ENCODE data around the gene RPS27.

The RPS27 gene

GRCh38 chr1:153958111-153958960, 32.2 kb upstream of the RPS27 start, which contains the start of gene CRTC2:
CRTC2 (minus strand) TSS chr1:153958612; CDS start chr1:153958497, 115 bp downstream.
- peak; percentile 97 for DNase-seq (ENCODE audit: low spot score)
- no peak within 1 kb of the TSS for H2AK5ac ChIP-seq (ENCODE audit: low read depth, low read length)
- no peaks in the 10 kb centered on the region for H3K27me3 ChIP-seq (ENCODE audit: control insufficient read depth in 3 of 3, insufficient read depth in 3 of 3, low read depth in 1 of 3, low read length in 3 of 3)
- H2BK12ac ChIP-seq (ENCODE audit: low read length), result no peak within 1 kb of the TSS
- H2AFZ ChIP-seq (ENCODE audit: low read length), result peak within 1 kb of the TSS; percentile 90
- H2BK120ac ChIP-seq (ENCODE audit: low read depth, low read length), result no peak within 1 kb of the TSS
- no peak within 1 kb of the TSS for H2BK15ac ChIP-seq (ENCODE audit: low read length)
- H3K14ac ChIP-seq (ENCODE audit: low read length), result peak within 1 kb of the TSS; percentile 72
- peak within 1 kb of the TSS; percentile 88 to 97 for H3K4me3 ChIP-seq (ENCODE audit: low read length in 2 of 2)
- peaks cover 21 to 25% of the 10 kb centered on the region in 2 donors for H3K4me1 ChIP-seq (ENCODE audit: control insufficient read depth in 2 of 2, insufficient read depth in 1 of 2, low read depth in 1 of 2, low read length in 2 of 2)
- H3K36me3 ChIP-seq (replicated peaks in 1 of 2; ENCODE audit: control insufficient read depth in 2 of 2, insufficient read depth in 2 of 2, low read length in 2 of 2), result peaks cover 20 to 51% of the 10 kb centered on the region in 2 donors
- peak within 1 kb of the TSS; percentile 94 for H3K9ac ChIP-seq (ENCODE audit: low read depth, low read length, poor library complexity)
- no CpG with 5 or more reads among the region's 75 CpGs for WGBS, 2 donors (ENCODE audit: extremely low coverage in 2 of 2, insufficient read length in 2 of 2, insufficient replicate concordance in 1 of 2)
- peak within 1 kb of the TSS; percentile 56 for H3K4me2 ChIP-seq (ENCODE audit: insufficient read depth, low read length, poor library complexity, severe bottlenecking)
- H3K23ac ChIP-seq (ENCODE audit: low read depth, low read length, poor library complexity), result peak within 1 kb of the TSS; percentile 95
- H4K8ac ChIP-seq (ENCODE audit: low read depth, low read length), result no peak within 1 kb of the TSS
- H3K4ac ChIP-seq (ENCODE audit: low read length), result no peak within 1 kb of the TSS
- no peaks in the 10 kb centered on the region for H3K9me3 ChIP-seq (replicated peaks in 1 of 2; ENCODE audit: control insufficient read depth in 2 of 2, insufficient read depth in 1 of 2, low read depth in 1 of 2, low read length in 2 of 2)
- H3K27ac ChIP-seq (replicated peaks; ENCODE audit: low read length), result peak within 1 kb of the TSS; percentile 88
- peak within 1 kb of the TSS; percentile 97 for H3K18ac ChIP-seq (ENCODE audit: low read length)
- no peak within 1 kb of the TSS for H4K91ac ChIP-seq (ENCODE audit: low read depth, low read length, poor library complexity)
- peak within 1 kb of the TSS; percentile 43 for H2BK5ac ChIP-seq (ENCODE audit: low read length)
- peaks cover 18% of the 10 kb centered on the region for H3K79me1 ChIP-seq (ENCODE audit: low read depth, low read length)

GRCh38 chr1:153958961-153959260, 31.7 kb upstream of the RPS27 start:
- WGBS, 2 donors (ENCODE audit: extremely low coverage in 2 of 2, insufficient read length in 2 of 2, insufficient replicate concordance in 1 of 2), result no CpG with 5 or more reads among the region's 4 CpGs
- DNase-seq (ENCODE audit: low spot score), result no peak
- peak overlapping the region in 1 of 2 donors; percentile 4 for H3K4me3 ChIP-seq (ENCODE audit: low read length in 2 of 2)

GRCh38 chr1:153959454-153959853, 31.1 kb upstream of the RPS27 start:
- H2AFZ ChIP-seq (ENCODE audit: low read length), result no peak overlapping the region
- H3K4me3 ChIP-seq (ENCODE audit: low read length in 2 of 2), result no peak overlapping the region
- no peak overlapping the region for H4K8ac ChIP-seq (ENCODE audit: low read depth, low read length)
- no peak overlapping the region for H2BK12ac ChIP-seq (ENCODE audit: low read length)
- H3K4ac ChIP-seq (ENCODE audit: low read length), result no peak overlapping the region
- no peak overlapping the region for H4K91ac ChIP-seq (ENCODE audit: low read depth, low read length, poor library complexity)
- H3K36me3 ChIP-seq (replicated peaks in 1 of 2; ENCODE audit: control insufficient read depth in 2 of 2, insufficient read depth in 2 of 2, low read length in 2 of 2), result peaks cover 20 to 39% of the 10 kb centered on the region in 2 donors
- H3K23ac ChIP-seq (ENCODE audit: low read depth, low read length, poor library complexity), result no peak overlapping the region
- no peak overlapping the region for H2AK5ac ChIP-seq (ENCODE audit: low read depth, low read length)
- H3K27me3 ChIP-seq (ENCODE audit: control insufficient read depth in 3 of 3, insufficient read depth in 3 of 3, low read depth in 1 of 3, low read length in 3 of 3), result no peaks in the 10 kb centered on the region
- DNase-seq (ENCODE audit: low spot score), result no peak
- no peak overlapping the region for H3K18ac ChIP-seq (ENCODE audit: low read length)
- H3K27ac ChIP-seq (replicated peaks; ENCODE audit: low read length), result peak overlapping the region; percentile 52
- no peak overlapping the region for H2BK5ac ChIP-seq (ENCODE audit: low read length)
- peaks cover 21 to 27% of the 10 kb centered on the region in 2 donors for H3K4me1 ChIP-seq (ENCODE audit: control insufficient read depth in 2 of 2, insufficient read depth in 1 of 2, low read depth in 1 of 2, low read length in 2 of 2)
- no CpG with 5 or more reads among the region's 3 CpGs for WGBS, 2 donors (ENCODE audit: extremely low coverage in 2 of 2, insufficient read length in 2 of 2, insufficient replicate concordance in 1 of 2)
- no peak overlapping the region for H3K9ac ChIP-seq (ENCODE audit: low read depth, low read length, poor library complexity)
- H2BK15ac ChIP-seq (ENCODE audit: low read length), result no peak overlapping the region
- no peaks in the 10 kb centered on the region for H3K9me3 ChIP-seq (replicated peaks in 1 of 2; ENCODE audit: control insufficient read depth in 2 of 2, insufficient read depth in 1 of 2, low read depth in 1 of 2, low read length in 2 of 2)
- peaks cover 18% of the 10 kb centered on the region for H3K79me1 ChIP-seq (ENCODE audit: low read depth, low read length)
- no peak overlapping the region for H3K4me2 ChIP-seq (ENCODE audit: insufficient read depth, low read length, poor library complexity, severe bottlenecking)
- no peak overlapping the region for H3K14ac ChIP-seq (ENCODE audit: low read length)
- H2BK120ac ChIP-seq (ENCODE audit: low read depth, low read length), result no peak overlapping the region

More at GRCh38 chr1:153958961-153959260, 31.7 kb upstream of the RPS27 start:
- Histone ChIP-seq H3K18ac (ENCODE audit: low read length) (no peak overlapping the region), H3K36me3 (replicated peaks in 1 of 2; ENCODE audit: control insufficient read depth in 2 of 2, insufficient read depth in 2 of 2, low read length in 2 of 2) (peaks cover 20 to 45% of the 10 kb centered on the region in 2 donors), H3K14ac (ENCODE audit: low read length) (no peak overlapping the region), H3K4me2 (ENCODE audit: insufficient read depth, low read length, poor library complexity, severe bottlenecking) (peak overlapping the region; percentile 28), H3K4ac (ENCODE audit: low read length) (no peak overlapping the region), H4K8ac (ENCODE audit: low read depth, low read length) (no peak overlapping the region), H3K79me1 (ENCODE audit: low read depth, low read length) (peaks cover 18% of the 10 kb centered on the region), H4K91ac (ENCODE audit: low read depth, low read length, poor library complexity) (no peak overlapping the region), H3K27ac (replicated peaks; ENCODE audit: low read length) (peak overlapping the region; percentile 52), H2BK15ac (ENCODE audit: low read length) (no peak overlapping the region), H3K23ac (ENCODE audit: low read depth, low read length, poor library complexity) (no peak overlapping the region), H2BK12ac (ENCODE audit: low read length) (no peak overlapping the region), H3K27me3 (ENCODE audit: control insufficient read depth in 3 of 3, insufficient read depth in 3 of 3, low read depth in 1 of 3, low read length in 3 of 3) (no peaks in the 10 kb centered on the region), H3K4me1 (ENCODE audit: control insufficient read depth in 2 of 2, insufficient read depth in 1 of 2, low read depth in 1 of 2, low read length in 2 of 2) (peaks cover 21 to 26% of the 10 kb centered on the region in 2 donors), H2BK5ac (ENCODE audit: low read length) (no peak overlapping the region), H2AK5ac (ENCODE audit: low read depth, low read length) (no peak overlapping the region), H2AFZ (ENCODE audit: low read length) (peak overlapping the region; percentile 3), H2BK120ac (ENCODE audit: low read depth, low read length) (no peak overlapping the region), H3K9ac (ENCODE audit: low read depth, low read length, poor library complexity) (no peak overlapping the region), H3K9me3 (replicated peaks in 1 of 2; ENCODE audit: control insufficient read depth in 2 of 2, insufficient read depth in 1 of 2, low read depth in 1 of 2, low read length in 2 of 2) (no peaks in the 10 kb centered on the region)

GRCh38 chr1:153960206-153960605, 30.4 kb upstream of the RPS27 start:
- Histone ChIP-seq H3K9ac (ENCODE audit: low read depth, low read length, poor library complexity) (peak overlapping the region; percentile 72), H3K79me1 (ENCODE audit: low read depth, low read length) (peaks cover 18% of the 10 kb centered on the region), H4K8ac (ENCODE audit: low read depth, low read length) (no peak overlapping the region), H2AK5ac (ENCODE audit: low read depth, low read length) (no peak overlapping the region), H3K4ac (ENCODE audit: low read length) (no peak overlapping the region), H3K18ac (ENCODE audit: low read length) (no peak overlapping the region), H3K36me3 (replicated peaks in 1 of 2; ENCODE audit: control insufficient read depth in 2 of 2, insufficient read depth in 2 of 2, low read length in 2 of 2) (peaks cover 20 to 34% of the 10 kb centered on the region in 2 donors), H2BK12ac (ENCODE audit: low read length) (no peak overlapping the region), H2BK120ac (ENCODE audit: low read depth, low read length) (no peak overlapping the region), H3K4me3 (ENCODE audit: low read length in 2 of 2) (no peak overlapping the region), H2BK15ac (ENCODE audit: low read length) (no peak overlapping the region), H4K91ac (ENCODE audit: low read depth, low read length, poor library complexity) (no peak overlapping the region), H3K9me3 (replicated peaks in 1 of 2; ENCODE audit: control insufficient read depth in 2 of 2, insufficient read depth in 1 of 2, low read depth in 1 of 2, low read length in 2 of 2) (no peaks in the 10 kb centered on the region), H3K27me3 (ENCODE audit: control insufficient read depth in 3 of 3, insufficient read depth in 3 of 3, low read depth in 1 of 3, low read length in 3 of 3) (no peaks in the 10 kb centered on the region), H3K4me1 (ENCODE audit: control insufficient read depth in 2 of 2, insufficient read depth in 1 of 2, low read depth in 1 of 2, low read length in 2 of 2) (peaks cover 21 to 27% of the 10 kb centered on the region in 2 donors), H2BK5ac (ENCODE audit: low read length) (no peak overlapping the region), H3K14ac (ENCODE audit: low read length) (no peak overlapping the region), H3K4me2 (ENCODE audit: insufficient read depth, low read length, poor library complexity, severe bottlenecking) (no peak overlapping the region), H2AFZ (ENCODE audit: low read length) (no peak overlapping the region), H3K23ac (ENCODE audit: low read depth, low read length, poor library complexity) (no peak overlapping the region), H3K27ac (replicated peaks; ENCODE audit: low read length) (no peak overlapping the region)
- no CpG with 5 or more reads among the region's 11 CpGs for WGBS, 2 donors (ENCODE audit: extremely low coverage in 2 of 2, insufficient read length in 2 of 2, insufficient replicate concordance in 1 of 2)
- no peak for DNase-seq (ENCODE audit: low spot score)
